Measurements from ENCODE around the gene ADAM33.

The ADAM33 gene, protein sequence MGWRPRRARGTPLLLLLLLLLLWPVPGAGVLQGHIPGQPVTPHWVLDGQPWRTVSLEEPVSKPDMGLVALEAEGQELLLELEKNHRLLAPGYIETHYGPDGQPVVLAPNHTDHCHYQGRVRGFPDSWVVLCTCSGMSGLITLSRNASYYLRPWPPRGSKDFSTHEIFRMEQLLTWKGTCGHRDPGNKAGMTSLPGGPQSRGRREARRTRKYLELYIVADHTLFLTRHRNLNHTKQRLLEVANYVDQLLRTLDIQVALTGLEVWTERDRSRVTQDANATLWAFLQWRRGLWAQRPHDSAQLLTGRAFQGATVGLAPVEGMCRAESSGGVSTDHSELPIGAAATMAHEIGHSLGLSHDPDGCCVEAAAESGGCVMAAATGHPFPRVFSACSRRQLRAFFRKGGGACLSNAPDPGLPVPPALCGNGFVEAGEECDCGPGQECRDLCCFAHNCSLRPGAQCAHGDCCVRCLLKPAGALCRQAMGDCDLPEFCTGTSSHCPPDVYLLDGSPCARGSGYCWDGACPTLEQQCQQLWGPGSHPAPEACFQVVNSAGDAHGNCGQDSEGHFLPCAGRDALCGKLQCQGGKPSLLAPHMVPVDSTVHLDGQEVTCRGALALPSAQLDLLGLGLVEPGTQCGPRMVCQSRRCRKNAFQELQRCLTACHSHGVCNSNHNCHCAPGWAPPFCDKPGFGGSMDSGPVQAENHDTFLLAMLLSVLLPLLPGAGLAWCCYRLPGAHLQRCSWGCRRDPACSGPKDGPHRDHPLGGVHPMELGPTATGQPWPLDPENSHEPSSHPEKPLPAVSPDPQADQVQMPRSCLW

DNA sequence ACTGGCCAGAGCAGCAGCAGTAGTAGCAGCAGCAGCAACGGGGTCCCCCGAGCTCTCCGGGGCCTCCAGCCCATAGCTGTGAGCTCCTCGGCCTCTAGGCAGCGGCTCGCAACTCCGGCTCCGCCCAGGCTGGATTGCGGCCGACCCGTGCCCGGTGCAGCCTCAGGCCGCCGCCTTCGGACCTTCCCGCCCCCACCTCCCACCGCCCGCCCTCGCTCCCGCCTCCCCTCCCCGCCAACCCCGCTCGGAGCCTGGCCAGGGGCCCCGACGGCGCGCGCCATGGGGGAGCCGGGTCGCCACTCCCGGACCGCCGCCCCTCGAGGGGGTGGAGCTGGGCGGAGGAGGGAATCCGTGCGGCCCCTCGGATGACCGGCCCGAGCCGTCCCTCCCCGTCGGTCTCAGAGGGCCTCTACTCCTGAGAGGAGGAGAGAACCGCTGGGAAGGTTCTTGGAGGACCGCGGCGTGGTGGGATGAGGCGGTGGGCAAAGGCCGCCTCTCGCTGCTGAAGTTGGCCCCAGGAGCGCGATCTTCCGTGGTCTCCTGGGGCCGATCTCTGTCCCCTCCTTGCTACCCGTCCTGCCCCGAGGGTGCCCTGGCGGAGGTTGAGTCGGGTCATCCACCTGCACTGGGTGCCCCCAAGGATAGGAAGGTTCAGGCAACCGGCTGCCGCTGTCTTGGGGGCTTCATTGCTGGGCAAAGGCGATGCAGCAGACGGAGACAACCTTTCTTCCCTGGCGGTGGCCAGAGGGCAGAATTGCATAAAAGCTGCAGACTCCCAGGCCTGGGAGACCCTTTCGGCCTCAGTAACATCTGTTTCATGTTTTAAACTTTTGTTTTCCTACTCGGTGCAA is at the start of gene ADAM33:
Gene ADAM33, minus strand, starts transcription at position 80 of the 851 bp plus-strand sequence. Its CDS starts 6 bp downstream, at position 74.
- no peaks in the 10 kb centered on the region for H3F3A ChIP-seq (ENCODE audit: insufficient read depth)
- H4K20me1 ChIP-seq (ENCODE audit: low read depth, low read length) = no peaks in the 10 kb centered on the region
- no peak within 1 kb of the TSS for H2AFZ ChIP-seq (ENCODE audit: low read depth, low read length, severe bottlenecking)
- H3K27me3 ChIP-seq (ENCODE audit: low read length) = no peaks in the 10 kb centered on the region
- no peaks in the 10 kb centered on the region for H3K79me2 ChIP-seq (ENCODE audit: insufficient read depth, low read length)
- H3K9me3 ChIP-seq (ENCODE audit: insufficient read depth, low read length) = no peaks in the 10 kb centered on the region
- H3K36me3 ChIP-seq (ENCODE audit: low read length) = no peaks in the 10 kb centered on the region
- no peak within 1 kb of the TSS for H3K27ac ChIP-seq (ENCODE audit: low read depth, low read length)
- no peak within 1 kb of the TSS for H3K4me2 ChIP-seq (ENCODE audit: low read depth, low read length, poor library complexity, severe bottlenecking)
- no peak within 1 kb of the TSS for H3K9ac ChIP-seq (ENCODE audit: low read length)
- no peaks in the 10 kb centered on the region for H3K9me2 ChIP-seq (replicated peaks; ENCODE audit: insufficient read depth, low read length)
- TF ChIP-seq, protein P1, sequence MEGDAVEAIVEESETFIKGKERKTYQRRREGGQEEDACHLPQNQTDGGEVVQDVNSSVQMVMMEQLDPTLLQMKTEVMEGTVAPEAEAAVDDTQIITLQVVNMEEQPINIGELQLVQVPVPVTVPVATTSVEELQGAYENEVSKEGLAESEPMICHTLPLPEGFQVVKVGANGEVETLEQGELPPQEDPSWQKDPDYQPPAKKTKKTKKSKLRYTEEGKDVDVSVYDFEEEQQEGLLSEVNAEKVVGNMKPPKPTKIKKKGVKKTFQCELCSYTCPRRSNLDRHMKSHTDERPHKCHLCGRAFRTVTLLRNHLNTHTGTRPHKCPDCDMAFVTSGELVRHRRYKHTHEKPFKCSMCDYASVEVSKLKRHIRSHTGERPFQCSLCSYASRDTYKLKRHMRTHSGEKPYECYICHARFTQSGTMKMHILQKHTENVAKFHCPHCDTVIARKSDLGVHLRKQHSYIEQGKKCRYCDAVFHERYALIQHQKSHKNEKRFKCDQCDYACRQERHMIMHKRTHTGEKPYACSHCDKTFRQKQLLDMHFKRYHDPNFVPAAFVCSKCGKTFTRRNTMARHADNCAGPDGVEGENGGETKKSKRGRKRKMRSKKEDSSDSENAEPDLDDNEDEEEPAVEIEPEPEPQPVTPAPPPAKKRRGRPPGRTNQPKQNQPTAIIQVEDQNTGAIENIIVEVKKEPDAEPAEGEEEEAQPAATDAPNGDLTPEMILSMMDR (IDR thresholded peaks at IDR 0.05; ENCODE audit: insufficient read depth, low read length, poor library complexity, severe bottlenecking) = no peak
- no peak within 1 kb of the TSS for H3K4me3 ChIP-seq (ENCODE audit: insufficient read depth, low read length, poor library complexity, severe bottlenecking)

DNA sequence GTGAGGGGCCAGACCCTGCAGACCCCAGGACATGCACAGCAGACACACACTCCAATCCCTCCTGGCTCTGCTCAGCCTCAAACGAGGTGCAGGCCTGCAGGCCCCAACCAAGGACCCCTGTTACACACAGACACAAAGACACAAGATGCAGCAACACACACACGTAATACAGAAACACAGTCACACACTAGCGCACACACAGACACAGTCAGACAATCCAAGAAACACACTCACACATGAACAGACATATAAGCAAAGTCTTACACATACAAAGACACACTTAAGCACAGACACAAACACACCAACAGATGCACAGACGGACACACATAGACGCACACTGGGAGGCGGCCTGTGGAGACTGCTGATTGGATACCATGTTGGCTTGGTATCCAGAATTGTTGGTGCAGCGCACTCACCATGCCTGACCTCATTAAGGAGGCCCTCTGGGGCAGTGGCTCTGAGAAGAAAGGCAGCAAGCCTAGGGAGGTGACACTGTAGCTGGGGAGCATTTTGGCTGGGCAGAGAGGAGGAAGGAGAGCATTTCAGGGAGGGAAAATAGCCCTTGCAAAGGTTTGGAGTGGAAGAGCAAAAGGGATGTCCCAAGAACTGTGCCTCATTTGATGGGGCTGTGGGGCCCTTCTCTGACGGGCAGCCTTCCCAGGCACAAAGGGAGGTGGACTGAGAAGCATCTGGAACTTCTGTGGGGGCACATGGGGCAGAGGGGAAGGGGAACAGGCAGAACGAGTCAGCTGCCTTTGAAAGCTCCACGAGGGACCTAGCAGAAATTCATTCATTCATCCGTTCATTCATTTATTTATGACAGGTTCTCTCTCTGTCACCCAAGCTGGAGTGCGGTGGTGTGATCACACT is 49.2 kb upstream of the ADAM33 start:
- no peaks in the 10 kb centered on the region for H4K20me1 ChIP-seq (ENCODE audit: low read depth, low read length)
- H3K4me3 ChIP-seq (ENCODE audit: insufficient read depth, low read length, poor library complexity, severe bottlenecking) = no peak overlapping the region
- TF ChIP-seq, protein P1 (IDR thresholded peaks at IDR 0.05; ENCODE audit: insufficient read depth, low read length, poor library complexity, severe bottlenecking) = no peak
- TF ChIP-seq EZH2phosphoT487 (conservative IDR thresholded peaks at IDR 0.05; ENCODE audit: low read length) = no peak
- no peaks in the 10 kb centered on the region for H3F3A ChIP-seq (ENCODE audit: insufficient read depth)
- H3K9ac ChIP-seq (ENCODE audit: low read length) = no peak overlapping the region
- no peaks in the 10 kb centered on the region for H3K79me2 ChIP-seq (ENCODE audit: insufficient read depth, low read length)
- no peak overlapping the region for H3K4me2 ChIP-seq (ENCODE audit: low read depth, low read length, poor library complexity, severe bottlenecking)
- no peaks in the 10 kb centered on the region for H3K9me2 ChIP-seq (replicated peaks; ENCODE audit: insufficient read depth, low read length)
- no peaks in the 10 kb centered on the region for H3K36me3 ChIP-seq (ENCODE audit: low read length)
- H3K27ac ChIP-seq (ENCODE audit: low read depth, low read length) = no peak overlapping the region
- H2AFZ ChIP-seq (ENCODE audit: low read depth, low read length, severe bottlenecking) = no peak overlapping the region
- no peaks in the 10 kb centered on the region for H3K9me3 ChIP-seq (ENCODE audit: insufficient read depth, low read length)
- no peaks in the 10 kb centered on the region for H3K27me3 ChIP-seq (ENCODE audit: low read length)
